ENCODE data around the gene ZDHHC14. TPM values are rescaled to one million over a fixed set of nuclear protein-coding genes. Genes with fewer than 3 reads are reported as not detected.
"Not testable (repeated sequence)": the region's sequence is repeated elsewhere in the genome, so short reads cannot be mapped to it uniquely, and the experiment has no call there.

Gene ZDHHC14
- total RNA-seq, 2 donors from 2014 or later, result 53.3 to 66.2 TPM

GRCh38 chr6:157392927-157393668, 12.1 kb downstream of the ZDHHC14 start:
- no peak for DNase-seq (ENCODE audit: low spot score)
- TF ChIP-seq CTCF (IDR thresholded peaks at IDR 0.05) (no peak), POLR2AphosphoS5 (IDR thresholded peaks at IDR 0.05) (no peak)
- intact Hi-C loops (cut with DNase I), result no loop called here
- no peak overlapping the region for H3K27ac ChIP-seq
- H3K36me3 ChIP-seq, result no peaks in the 10 kb centered on the region
- no peaks in the 10 kb centered on the region for H3K9me3 ChIP-seq
- no peaks in the 10 kb centered on the region for H3K4me1 ChIP-seq (replicated peaks)
- no peak overlapping the region for H3K4me3 ChIP-seq
- 91% methylated on average over 14 of the region's 14 CpGs for WGBS
- H3K27me3 ChIP-seq (replicated peaks; ENCODE audit: insufficient read depth), result no peaks in the 10 kb centered on the region

- Histone ChIP-seq H3K4me1 (replicated peaks) (no peaks in the 10 kb centered on the region), H3K4me3 (no peak overlapping the region), H3K27ac (no peak overlapping the region), H3K27me3 (replicated peaks; ENCODE audit: insufficient read depth) (no peaks in the 10 kb centered on the region), H3K9me3 (no peaks in the 10 kb centered on the region), H3K36me3 (no peaks in the 10 kb centered on the region)
- TF ChIP-seq POLR2AphosphoS5 (IDR thresholded peaks at IDR 0.05) (no peak), POLR2A (IDR thresholded peaks at IDR 0.05) (no peak), CTCF (IDR thresholded peaks at IDR 0.05) (no peak)
- whole genome bisulfite sequencing, result 79% methylated on average over 6 of the region's 6 CpGs
- DNase-seq (ENCODE audit: low spot score), result no peak
- intact Hi-C loops (cut with DNase I), result no loop called here
These were observed 12.8 kb downstream of the ZDHHC14 start for GRCh38 chr6:157393669-157394327.

- WGBS, result 97% methylated on average over 11 of the region's 11 CpGs
- H3K4me3 ChIP-seq; DNase-seq (ENCODE audit: low spot score); H3K36me3 ChIP-seq; H3K27me3 ChIP-seq (replicated peaks; ENCODE audit: insufficient read depth); H3K4me1 ChIP-seq (replicated peaks); H3K27ac ChIP-seq; intact Hi-C loops (cut with DNase I); H3K9me3 ChIP-seq: not testable (repeated sequence)
These were observed 14.2 kb downstream of the ZDHHC14 start for GRCh38 chr6:157395199-157395598.

- Histone ChIP-seq H3K4me1 (replicated peaks) (no peaks in the 10 kb centered on the region), H3K9me3 (no peaks in the 10 kb centered on the region), H3K27ac (no peak overlapping the region), H3K27me3 (replicated peaks; ENCODE audit: insufficient read depth) (no peaks in the 10 kb centered on the region), H3K36me3 (no peaks in the 10 kb centered on the region), H3K4me3 (no peak overlapping the region)
- intact Hi-C loops (cut with DNase I), result no loop called here
- TF ChIP-seq POLR2AphosphoS5 (IDR thresholded peaks at IDR 0.05), result no peak
- no peak for TF ChIP-seq POLR2A (IDR thresholded peaks at IDR 0.05)
- TF ChIP-seq CTCF (IDR thresholded peaks at IDR 0.05), result no peak
- DNase-seq (ENCODE audit: low spot score), result no peak
- WGBS, result 77% methylated on average over 3 of the region's 3 CpGs
These were observed 15.0 kb downstream of the ZDHHC14 start for GRCh38 chr6:157396026-157396425.

- DNase-seq (ENCODE audit: low spot score), result no peak
- TF ChIP-seq POLR2AphosphoS5 (IDR thresholded peaks at IDR 0.05) (no peak), POLR2A (IDR thresholded peaks at IDR 0.05) (no peak), CTCF (IDR thresholded peaks at IDR 0.05) (no peak)
- WGBS, result 87% methylated on average over 9 of the region's 9 CpGs
- no peak overlapping the region for H3K4me3 ChIP-seq
- no peak overlapping the region for H3K27ac ChIP-seq
- intact Hi-C loops (cut with DNase I), result no loop called here
- no peaks in the 10 kb centered on the region for H3K36me3 ChIP-seq
- no peaks in the 10 kb centered on the region for H3K9me3 ChIP-seq
- no peaks in the 10 kb centered on the region for H3K27me3 ChIP-seq (replicated peaks; ENCODE audit: insufficient read depth)
- H3K4me1 ChIP-seq (replicated peaks), result no peaks in the 10 kb centered on the region
These were observed 16.7 kb downstream of the ZDHHC14 start for GRCh38 chr6:157397660-157398059.

Data from prostate gland (tissue), 2 donors.